H9 (cell line): ENCODE measurements around the gene SGMS2. TPM values are rescaled to one million over a fixed set of nuclear protein-coding genes. Genes with fewer than 3 reads are reported as not detected.

Experiments used
- DNase-seq: peaks from one replicate; pipeline ENCODE4 v3.0.0-alpha.2; 2017
- H2AFZ ChIP-seq: one replicate; pipeline ENCODE4 v1.6.1; 2013; ENCODE audit warnings: mild to moderate bottlenecking, low read length, control low read depth, moderate library complexity
- H2AK5ac ChIP-seq: 2 replicates; pipeline ENCODE4 v1.6.1; 2013; ENCODE audit warnings: low read length, control low read depth, mixed read lengths; ENCODE audit not compliant: insufficient read length
- H2BK120ac ChIP-seq: one replicate; pipeline ENCODE4 v1.6.1; 2013; ENCODE audit warnings: low read depth, mild to moderate bottlenecking, low read length, control low read depth, inconsistent platforms; ENCODE audit not compliant: poor library complexity, severe bottlenecking
- H2BK12ac ChIP-seq: 2 replicates; pipeline ENCODE4 v1.6.1; 2013; ENCODE audit warnings: low read length, control low read depth, mixed read lengths, low read depth; ENCODE audit not compliant: insufficient read length
- H2BK15ac ChIP-seq: 2 replicates; pipeline ENCODE4 v1.6.1; 2013; ENCODE audit warnings: low read depth, low read length, control low read depth
- H2BK20ac ChIP-seq: one replicate; pipeline ENCODE4 v1.6.1; 2013; ENCODE audit warnings: low read depth, mild to moderate bottlenecking, low read length, control low read depth, inconsistent platforms; ENCODE audit not compliant: poor library complexity, severe bottlenecking
- H2BK5ac ChIP-seq: 2 replicates; pipeline ENCODE4 v1.6.1; 2013; ENCODE audit warnings: low read length, control low read depth, mixed read lengths; ENCODE audit not compliant: insufficient read length
- H3K14ac ChIP-seq: 2 replicates; pipeline ENCODE4 v1.6.1; 2013; ENCODE audit warnings: low read length, control low read depth; ENCODE audit not compliant: insufficient read depth
- H3K18ac ChIP-seq: 2 replicates; pipeline ENCODE4 v1.6.1; 2013; ENCODE audit warnings: low read depth, mild to moderate bottlenecking, mixed read lengths, low read length, control low read depth; ENCODE audit not compliant: insufficient read length
- H3K23ac ChIP-seq: 2 replicates; pipeline ENCODE4 v1.6.1; 2013; ENCODE audit warnings: low read length, control low read depth, mixed read lengths, low read depth; ENCODE audit not compliant: insufficient read length
- H3K23me2 ChIP-seq: 2 replicates; pipeline ENCODE4 v1.6.1; 2013; ENCODE audit warnings: low read depth, mild to moderate bottlenecking, mixed read lengths, low read length, control low read depth; ENCODE audit not compliant: insufficient read length, poor library complexity, severe bottlenecking
- H3K27ac ChIP-seq: 2 replicates; pipeline ENCODE4 v1.5.1; 2013; ENCODE audit warnings: low read length, control low read depth, mixed read lengths, low read depth; ENCODE audit not compliant: insufficient read length
- H3K27me3 ChIP-seq: 2 replicates; pipeline ENCODE4 v1.6.1; 2013; ENCODE audit warnings: low read length, control low read depth, inconsistent platforms; ENCODE audit not compliant: insufficient read depth
- H3K4ac ChIP-seq: 2 replicates; pipeline ENCODE4 v1.6.1; 2013; ENCODE audit warnings: low read depth, mild to moderate bottlenecking, control low read depth, inconsistent platforms, low read length, moderate library complexity
- H3K4me1 ChIP-seq: 2 replicates; pipeline ENCODE4 v1.6.1; 2013; ENCODE audit warnings: low read length, control low read depth, inconsistent platforms; ENCODE audit not compliant: insufficient read depth
- H3K4me2 ChIP-seq: 2 replicates; pipeline ENCODE4 v1.6.1; 2013; ENCODE audit warnings: low read length, control low read depth, mixed read lengths; ENCODE audit not compliant: insufficient read length, insufficient read depth
- H3K56ac ChIP-seq: 2 replicates; pipeline ENCODE4 v1.6.1; 2013; ENCODE audit warnings: low read depth, mild to moderate bottlenecking, mixed read lengths, low read length, control low read depth; ENCODE audit not compliant: insufficient read length
- H3K79me1 ChIP-seq: 2 replicates; pipeline ENCODE4 v1.6.1; 2013; ENCODE audit warnings: low read depth, mild to moderate bottlenecking, moderate library complexity, low read length, control low read depth, inconsistent platforms; ENCODE audit not compliant: insufficient read depth, poor library complexity, severe bottlenecking
- H3K79me2 ChIP-seq: 2 replicates; pipeline ENCODE4 v1.6.1; 2013; ENCODE audit warnings: low read length, control low read depth, inconsistent platforms; ENCODE audit not compliant: insufficient read depth
- H3K9ac ChIP-seq: 2 replicates; pipeline ENCODE4 v1.6.1; 2013; ENCODE audit warnings: low read length, control low read depth, mixed read lengths; ENCODE audit not compliant: insufficient read length; ENCODE audit errors: extremely low read depth
- H3K9me3 ChIP-seq: one replicate; pipeline ENCODE4 v1.6.1; 2013; ENCODE audit warnings: low read depth, low read length, inconsistent platforms; ENCODE audit not compliant: control insufficient read depth
- H3T11ph ChIP-seq: one replicate; pipeline ENCODE4 v1.6.1; 2013; ENCODE audit warnings: mild to moderate bottlenecking, low read length, control low read depth, inconsistent platforms
- H4K20me1 ChIP-seq: one replicate; pipeline ENCODE4 v1.6.1; 2013; ENCODE audit not compliant: control insufficient read depth, insufficient read length, insufficient read depth
- H4K5ac ChIP-seq: 2 replicates; pipeline ENCODE4 v1.6.1; 2013; ENCODE audit warnings: low read depth, mild to moderate bottlenecking, mixed read lengths, low read length, control low read depth; ENCODE audit not compliant: insufficient read length
- H4K8ac ChIP-seq: replicated peaks from 2 replicates; pipeline ENCODE4 v1.6.1; 2013; ENCODE audit warnings: low read length, control low read depth, mixed read lengths, low read depth; ENCODE audit not compliant: insufficient read length
- H4K91ac ChIP-seq: 2 replicates; pipeline ENCODE4 v1.6.1; 2013; ENCODE audit warnings: low read depth, mild to moderate bottlenecking, moderate library complexity, mixed read lengths, low read length, control low read depth; ENCODE audit not compliant: insufficient read length
- H3K27ac Mint-ChIP-seq, 3 experiments: 2 replicates in 2 of 3; 3 replicates in 1 of 3; pipeline ENCODE4 v1.8.0; 2020 to 2021; ENCODE audit warnings: mixed read lengths in 3 of 3, mild to moderate bottlenecking in 1 of 3, moderate library complexity in 1 of 3
- H3K27me3 Mint-ChIP-seq: 2 replicates; pipeline ENCODE4 v1.8.0; 2021; ENCODE audit warnings: low read depth, mild to moderate bottlenecking, moderate library complexity, mixed read lengths
- H3K36me3 Mint-ChIP-seq, 3 experiments: 2 replicates in 2 of 3; 3 replicates in 1 of 3; pipeline ENCODE4 v1.8.0; 2020 to 2021; ENCODE audit warnings: low read depth in 3 of 3, mixed read lengths in 3 of 3; ENCODE audit not compliant: insufficient read depth in 1 of 3
- H3K4me1 Mint-ChIP-seq, 2 experiments: 2 replicates each; pipeline ENCODE4 v1.8.0; 2020; ENCODE audit warnings: mixed read lengths in 2 of 2
- H3K4me3 Mint-ChIP-seq, 2 experiments: 2 replicates in 1 of 2; 3 replicates in 1 of 2; pipeline ENCODE4 v1.8.0; 2020 to 2021; ENCODE audit warnings: mild to moderate bottlenecking in 2 of 2, mixed read lengths in 2 of 2, moderate library complexity in 1 of 2
- H3K9me3 Mint-ChIP-seq, 2 experiments: 2 replicates in 1 of 2; 3 replicates in 1 of 2; pipeline ENCODE4 v1.8.0; 2020; ENCODE audit warnings: mild to moderate bottlenecking in 2 of 2, mixed read lengths in 2 of 2, moderate library complexity in 1 of 2
- WGBS: extraction: QIAGEN DNeasy Blood & Tissue Kit; methylation state at CpG from one replicate; pipeline ENCODE4 v1.1.7; 2013; ENCODE audit warnings: missing lambda C conversion rate, low lambda C conversion rate, mixed read lengths; ENCODE audit not compliant: insufficient read length; ENCODE audit errors: extremely low coverage; 5-methylcytosine and 5-hydroxymethylcytosine counted together
- total RNA-seq: library from RNA; stranded (reverse); gene quantifications from 2 replicates; pipeline ENCODE4 v1.2.1, GENCODE V29; 2021
- TF ChIP-seq, protein P1 (sequence below): fragments of 200-600 bp; sonication (generic); conservative IDR thresholded peaks from 3 replicates; pipeline ENCODE4 v1.8.0; 2021; ENCODE audit warnings: antibody characterized with exemption, mild to moderate bottlenecking

Gene SGMS2
- total RNA-seq, 1 experiment from 2014 or later: 9.7 TPM

DNA sequence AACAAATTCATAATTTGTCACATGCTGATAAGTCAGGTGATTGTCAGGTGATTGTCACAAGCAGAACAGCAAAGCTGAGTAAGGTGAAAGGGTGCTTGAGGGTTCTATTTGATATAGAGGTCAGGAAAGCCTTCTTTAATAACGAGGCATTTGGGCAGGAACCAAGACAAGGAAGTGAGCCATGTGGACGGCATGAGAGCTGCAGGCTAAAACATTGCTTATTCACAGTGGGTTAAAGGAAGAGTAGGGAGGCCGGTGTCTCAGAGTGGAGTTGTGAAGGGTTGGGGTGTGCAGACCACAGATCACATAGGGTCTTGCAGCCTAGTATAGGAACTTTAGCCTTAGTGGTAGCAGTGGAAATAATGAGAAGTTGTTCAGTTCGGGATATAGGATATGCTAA, 75.3 kb downstream of the SGMS2 start:
- Histone ChIP-seq H3K79me1 (no peaks in the 10 kb centered on the region), H2AFZ (no peak overlapping the region), H4K8ac (no peak overlapping the region), H2BK20ac (no peak overlapping the region), H3K79me2 (no peaks in the 10 kb centered on the region), H3K27me3 (no peaks in the 10 kb centered on the region), H3K23ac (no peak overlapping the region), H2BK15ac (no peak overlapping the region), H4K91ac (no peak overlapping the region), H3K9me3 (no peaks in the 10 kb centered on the region), H3K27ac (no peak overlapping the region), H4K5ac (no peak overlapping the region), H3K4me2 (no peak overlapping the region), H3K18ac (no peak overlapping the region), H3K23me2 (no peaks in the 10 kb centered on the region), H2BK5ac (no peak overlapping the region), H3T11ph (no peak overlapping the region), H3K9ac (no peak overlapping the region), H3K56ac (no peak overlapping the region), H3K4me1 (no peaks in the 10 kb centered on the region), H2BK120ac (no peak overlapping the region), H2AK5ac (no peak overlapping the region), H4K20me1 (no peaks in the 10 kb centered on the region), H3K14ac (no peak overlapping the region), H3K4ac (no peak overlapping the region), H2BK12ac (no peak overlapping the region)
- Mint-ChIP-seq H3K27ac (no peak overlapping the region; a peak in 1 of 7 replicates), H3K4me1 (peaks cover 2 to 13% of the 10 kb centered on the region in 2 experiments; a peak in 2 of 4 replicates), H3K4me3 (no peak overlapping the region), H3K27me3 (no peaks in the 10 kb centered on the region), H3K9me3 (peaks cover 8 to 10% of the 10 kb centered on the region in 2 experiments), H3K36me3 (peaks cover 11 to 28% (median 22%) of the 10 kb centered on the region in 3 experiments)
- DNase-seq: no peak
- WGBS: no CpG with 5 or more reads among the region's 4 CpGs
- TF ChIP-seq, protein P1, sequence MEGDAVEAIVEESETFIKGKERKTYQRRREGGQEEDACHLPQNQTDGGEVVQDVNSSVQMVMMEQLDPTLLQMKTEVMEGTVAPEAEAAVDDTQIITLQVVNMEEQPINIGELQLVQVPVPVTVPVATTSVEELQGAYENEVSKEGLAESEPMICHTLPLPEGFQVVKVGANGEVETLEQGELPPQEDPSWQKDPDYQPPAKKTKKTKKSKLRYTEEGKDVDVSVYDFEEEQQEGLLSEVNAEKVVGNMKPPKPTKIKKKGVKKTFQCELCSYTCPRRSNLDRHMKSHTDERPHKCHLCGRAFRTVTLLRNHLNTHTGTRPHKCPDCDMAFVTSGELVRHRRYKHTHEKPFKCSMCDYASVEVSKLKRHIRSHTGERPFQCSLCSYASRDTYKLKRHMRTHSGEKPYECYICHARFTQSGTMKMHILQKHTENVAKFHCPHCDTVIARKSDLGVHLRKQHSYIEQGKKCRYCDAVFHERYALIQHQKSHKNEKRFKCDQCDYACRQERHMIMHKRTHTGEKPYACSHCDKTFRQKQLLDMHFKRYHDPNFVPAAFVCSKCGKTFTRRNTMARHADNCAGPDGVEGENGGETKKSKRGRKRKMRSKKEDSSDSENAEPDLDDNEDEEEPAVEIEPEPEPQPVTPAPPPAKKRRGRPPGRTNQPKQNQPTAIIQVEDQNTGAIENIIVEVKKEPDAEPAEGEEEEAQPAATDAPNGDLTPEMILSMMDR: no peak; the same call in 2 of the 3 replicates
